Activated T-cell treated with anti-CD3 and anti-CD28 coated beads, Interleukin-2, amount 50 U/mL, for 4 hours (primary cell): ENCODE measurements around the gene GBA2. TPM values are rescaled to one million over a fixed set of nuclear protein-coding genes. Genes with fewer than 3 reads are reported as not detected.

Experiments
- ATAC-seq, 2 donors: fragments of 200-7000 bp; cut with Tn5 transposase; one replicate each; pipeline ENCODE4 v1.10.0; 2021
- DNase-seq: peaks from one replicate; pipeline ENCODE4 v3.0.0-alpha.2; 2020
- H3K27me3 Mint-ChIP-seq: one replicate; pipeline ENCODE4 v1.8.0; 2021; ENCODE audit warnings: low read depth, mixed read lengths
- H3K36me3 Mint-ChIP-seq: one replicate; pipeline ENCODE4 v1.8.0; 2022; ENCODE audit warnings: mixed read lengths; ENCODE audit not compliant: insufficient read depth
- H3K4me1 Mint-ChIP-seq: one replicate; pipeline ENCODE4 v1.8.0; 2021; ENCODE audit warnings: low read depth, mixed read lengths
- H3K4me3 Mint-ChIP-seq: one replicate; pipeline ENCODE4 v1.8.0; 2021; ENCODE audit warnings: mild to moderate bottlenecking, moderate library complexity, mixed read lengths
- H3K9me3 Mint-ChIP-seq: one replicate; pipeline ENCODE4 v1.8.0; 2021; ENCODE audit warnings: mixed read lengths
- total RNA-seq, 3 donors: library from RNA; stranded (reverse); gene quantifications; one replicate each; pipeline ENCODE4 v1.2.1, GENCODE V29; 2021

Gene GBA2
- total RNA-seq, 3 donors from 2014 or later, result 29.9 to 34.8 (median 33.2) TPM

DNA sequence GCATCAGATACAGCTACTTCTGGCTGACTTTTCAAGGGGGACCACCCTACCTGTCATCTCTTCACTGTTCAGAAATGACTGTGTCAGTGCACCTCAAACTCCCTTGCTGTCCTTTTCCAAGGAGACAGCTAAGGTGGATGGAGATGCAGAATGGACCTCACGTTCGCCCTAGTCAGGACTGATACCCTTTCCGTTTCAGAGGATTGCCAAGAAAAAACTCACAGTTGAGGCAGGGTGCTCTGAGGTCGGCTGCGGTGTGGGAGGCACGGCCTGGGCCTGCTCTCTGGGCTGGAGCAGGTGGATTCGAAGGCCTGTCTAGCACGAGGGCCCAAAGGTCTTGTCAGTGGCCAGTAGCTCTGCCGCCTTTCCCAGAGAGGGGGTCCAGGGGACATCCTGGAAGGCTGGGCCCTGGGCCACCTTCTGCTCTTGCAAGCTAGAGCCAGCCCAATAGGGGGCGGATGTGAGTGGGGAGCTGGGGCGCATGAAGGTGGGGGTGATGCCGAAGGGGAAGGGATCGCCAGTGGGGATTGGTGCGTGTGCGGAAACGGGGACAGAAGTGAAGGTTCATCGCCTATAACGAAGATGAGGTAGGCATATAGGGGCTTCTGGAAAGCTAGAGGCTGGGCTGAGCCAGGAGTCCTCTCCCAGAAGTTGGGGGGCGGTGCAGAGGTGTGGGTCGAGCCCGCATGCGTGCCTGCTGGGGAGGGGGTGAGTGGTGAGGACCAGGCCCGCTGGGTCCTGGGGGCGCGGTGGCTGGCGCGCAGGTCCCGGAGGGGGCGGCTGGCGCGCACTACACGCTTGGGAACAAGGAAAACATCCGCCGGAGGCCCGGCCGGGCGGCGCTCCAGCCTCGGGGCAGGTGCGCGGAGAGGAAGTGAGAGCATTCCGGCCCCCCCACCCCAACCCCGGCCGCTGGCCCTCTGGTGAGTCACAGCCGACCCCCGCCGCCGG, 7.5 kb upstream of the GBA2 start:
- Mint-ChIP-seq H3K36me3 (peaks cover 15% of the 10 kb centered on the region), H3K27me3 (no peaks in the 10 kb centered on the region), H3K9me3 (no peaks in the 10 kb centered on the region), H3K4me1 (peaks cover 35% of the 10 kb centered on the region), H3K4me3 (peak overlapping the region; percentile 97)
- DNase-seq (peak; percentile 76), ATAC-seq (peak; percentile 88 to 92)

GRCh38 chr9:35755071-35755470, 6.0 kb upstream of the GBA2 start:
- H3K9me3 Mint-ChIP-seq, result no peaks in the 10 kb centered on the region
- H3K36me3 Mint-ChIP-seq, result peaks cover 18% of the 10 kb centered on the region
- DNase-seq (no peak), ATAC-seq (no peak)
- H3K27me3 Mint-ChIP-seq, result no peaks in the 10 kb centered on the region
- H3K4me1 Mint-ChIP-seq, result peaks cover 38% of the 10 kb centered on the region
- H3K4me3 Mint-ChIP-seq, result peak overlapping the region; percentile 14

DNA sequence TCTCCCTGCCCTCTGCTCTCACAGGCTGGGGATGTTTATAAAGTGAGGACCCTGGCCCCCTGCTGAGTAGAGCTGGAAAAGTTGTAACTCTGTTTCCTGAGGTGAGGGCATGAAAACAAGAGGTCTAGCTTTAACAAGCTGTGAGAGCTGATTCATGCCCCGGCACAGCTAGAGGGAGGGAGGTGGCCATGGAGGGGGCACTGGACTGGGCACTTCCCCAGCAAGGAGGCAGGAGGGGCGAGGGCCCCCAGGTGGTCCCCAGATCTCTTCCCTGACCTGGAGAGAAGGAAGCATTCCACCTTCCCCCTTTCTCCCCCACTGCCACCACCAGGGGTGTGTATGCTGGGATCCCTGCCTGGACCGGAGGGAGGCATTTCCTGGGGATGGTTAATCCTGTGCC, 5.2 kb upstream of the GBA2 start, which contains the start of gene MSMP:
Gene MSMP, minus strand, starts transcription at position 13 of the 400 bp plus-strand sequence. CDS start 147 bp downstream, outside the sequence.
- Mint-ChIP-seq H3K4me3 (peak within 1 kb of the TSS; percentile 14), H3K9me3 (no peaks in the 10 kb centered on the region), H3K27me3 (no peaks in the 10 kb centered on the region), H3K4me1 (peaks cover 37% of the 10 kb centered on the region), H3K36me3 (peaks cover 18% of the 10 kb centered on the region)
- no peak for DNase-seq
- no peak for ATAC-seq

DNA sequence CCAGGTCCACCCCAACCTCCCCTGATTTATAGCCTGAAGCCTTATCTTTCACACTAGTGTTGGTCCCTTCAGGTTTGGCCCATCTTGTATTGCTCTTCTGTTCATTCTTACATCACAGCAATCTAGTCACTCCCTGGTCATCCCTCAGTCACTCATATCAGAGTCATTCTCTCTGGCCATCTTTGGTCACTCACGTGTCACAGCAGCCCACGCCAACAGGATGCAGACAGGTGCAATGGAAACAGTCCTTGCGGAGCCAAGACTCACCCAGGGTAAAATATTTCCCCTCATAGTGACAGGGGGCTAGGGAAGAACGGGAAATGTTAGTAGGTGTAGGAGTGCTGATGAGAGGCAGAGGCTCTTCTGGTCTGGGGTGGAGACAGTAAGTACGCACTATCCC, 4.4 kb upstream of the GBA2 start:
- H3K27me3 Mint-ChIP-seq, result no peaks in the 10 kb centered on the region
- peaks cover 31% of the 10 kb centered on the region for H3K4me1 Mint-ChIP-seq

DNA sequence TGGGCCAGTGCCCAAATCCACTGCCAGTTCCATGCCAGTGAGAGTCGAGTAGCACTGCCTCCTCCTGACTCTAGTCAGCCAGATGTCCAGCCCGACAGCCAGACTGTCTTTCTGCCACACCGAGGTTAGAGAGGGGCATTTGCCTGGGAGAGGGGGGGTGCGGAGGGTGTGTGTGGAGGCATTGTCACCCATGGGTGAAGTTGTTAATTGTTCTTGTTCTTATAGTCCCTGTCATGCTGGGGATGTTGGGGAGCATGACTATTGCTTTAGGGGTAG, 1.2 kb upstream of the GBA2 start:
- DNase-seq (no peak), ATAC-seq (no peak)
- H3K36me3 Mint-ChIP-seq, result peaks cover 23% of the 10 kb centered on the region
- H3K9me3 Mint-ChIP-seq, result no peaks in the 10 kb centered on the region
- peaks cover 39% of the 10 kb centered on the region for H3K4me1 Mint-ChIP-seq
- peak overlapping the region; percentile 93 for H3K4me3 Mint-ChIP-seq
- no peaks in the 10 kb centered on the region for H3K27me3 Mint-ChIP-seq

More for the DNA sequence above, 4.4 kb upstream of the GBA2 start:
- H3K4me3 Mint-ChIP-seq, result no peak overlapping the region
- DNase-seq (no peak), ATAC-seq (no peak)
- H3K9me3 Mint-ChIP-seq, result no peaks in the 10 kb centered on the region
- peaks cover 18% of the 10 kb centered on the region for H3K36me3 Mint-ChIP-seq

GRCh38 chr9:35749515-35750255, 657 bp upstream of the GBA2 start:
- Mint-ChIP-seq H3K9me3 (no peaks in the 10 kb centered on the region), H3K36me3 (peaks cover 23% of the 10 kb centered on the region), H3K4me3 (peak overlapping the region; percentile 93), H3K27me3 (no peaks in the 10 kb centered on the region), H3K4me1 (peaks cover 40% of the 10 kb centered on the region)
- peak; percentile 55 to 57 for ATAC-seq
- DNase-seq, result peak; percentile 26

DNA sequence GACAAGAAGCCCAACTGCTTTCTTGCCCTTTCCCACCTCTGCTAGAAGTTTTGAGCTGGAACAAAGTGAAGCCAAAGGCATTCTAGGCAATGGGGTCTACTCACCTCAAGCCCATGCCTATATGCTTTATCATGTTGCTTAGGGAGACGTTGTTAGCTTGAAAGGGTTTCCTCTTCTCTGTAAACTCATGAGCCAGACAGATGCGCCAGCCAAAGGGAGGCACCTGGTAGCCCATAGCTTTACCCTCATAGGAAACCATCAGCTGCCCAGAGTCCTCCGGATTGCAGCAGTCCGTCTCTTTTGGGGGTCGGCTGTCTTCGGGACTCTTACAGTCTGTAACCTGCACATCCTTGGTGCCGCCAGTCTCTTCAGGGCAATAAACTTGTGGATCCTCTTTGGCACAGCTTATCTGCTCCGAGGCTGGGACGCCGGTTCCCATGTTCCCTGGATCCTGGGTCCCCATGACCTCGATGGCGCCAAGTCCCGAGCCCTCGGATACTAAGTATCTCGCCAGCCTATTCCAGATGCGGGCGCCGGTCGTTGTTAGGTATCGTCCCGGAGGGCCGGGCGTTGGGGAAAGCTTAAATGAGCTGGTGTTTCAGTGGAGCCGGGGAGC, 678 bp downstream of the GBA2 start:
- peaks cover 22% of the 10 kb centered on the region for H3K36me3 Mint-ChIP-seq
- H3K9me3 Mint-ChIP-seq, result no peaks in the 10 kb centered on the region
- peak in 1 of 2 donors; percentile 2 for ATAC-seq
- DNase-seq, result no peak
- H3K4me3 Mint-ChIP-seq, result peak overlapping the region; percentile 90
- H3K4me1 Mint-ChIP-seq, result peaks cover 46% of the 10 kb centered on the region
- H3K27me3 Mint-ChIP-seq, result no peaks in the 10 kb centered on the region

DNA sequence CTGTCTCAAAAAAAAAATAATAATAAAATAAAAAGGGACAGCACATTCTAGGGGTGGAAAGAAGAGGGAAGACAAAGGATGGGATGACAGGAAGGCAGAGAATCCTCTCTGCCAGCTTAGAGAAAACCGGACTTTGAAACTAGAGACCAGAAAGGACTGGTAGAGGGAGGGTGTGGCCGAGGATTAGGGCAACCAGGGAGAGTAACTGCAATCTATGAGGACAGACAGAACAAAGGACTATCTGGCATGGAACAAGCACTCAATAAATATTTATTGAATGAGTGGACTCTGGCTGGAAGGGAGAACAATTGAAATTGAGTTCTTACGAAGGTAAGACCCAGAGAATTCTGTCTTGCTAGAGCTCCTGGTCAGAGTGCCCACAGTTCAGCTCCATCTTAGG, 2.4 kb downstream of the GBA2 start:
- Mint-ChIP-seq H3K4me1 (peaks cover 57% of the 10 kb centered on the region), H3K27me3 (no peaks in the 10 kb centered on the region), H3K36me3 (peaks cover 23% of the 10 kb centered on the region)

DNA sequence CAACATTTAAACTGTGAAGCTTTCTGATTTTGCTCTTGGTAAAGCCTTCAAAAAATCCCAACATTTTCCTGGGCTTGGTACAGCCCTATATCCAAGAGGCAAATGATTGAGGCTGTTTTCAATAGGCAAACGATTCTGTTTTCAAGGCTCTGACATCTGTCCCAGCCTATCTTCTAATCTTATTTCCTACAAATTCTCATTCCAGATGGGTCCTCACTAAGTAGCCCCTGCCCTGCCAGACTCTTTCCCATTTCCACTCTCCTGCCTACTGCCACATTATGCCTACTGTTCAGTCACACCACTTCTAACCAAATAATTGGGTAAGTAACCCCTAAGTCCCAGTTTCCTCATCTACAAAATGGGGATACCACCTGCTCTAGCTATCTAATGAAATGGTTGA, 3.5 kb downstream of the GBA2 start:
- no peak for ATAC-seq
- Mint-ChIP-seq H3K36me3 (peaks cover 20% of the 10 kb centered on the region), H3K27me3 (no peaks in the 10 kb centered on the region), H3K4me3 (peak overlapping the region; percentile 62), H3K4me1 (peaks cover 58% of the 10 kb centered on the region), H3K9me3 (no peaks in the 10 kb centered on the region)
- no peak for DNase-seq

More for the DNA sequence above, 2.4 kb downstream of the GBA2 start:
- ATAC-seq, result no peak
- Mint-ChIP-seq H3K9me3 (no peaks in the 10 kb centered on the region), H3K4me3 (peak overlapping the region; percentile 90)
- DNase-seq, result no peak

- Mint-ChIP-seq H3K27me3 (no peaks in the 10 kb centered on the region), H3K9me3 (no peaks in the 10 kb centered on the region), H3K4me3 (no peak overlapping the region), H3K36me3 (peaks cover 26% of the 10 kb centered on the region), H3K4me1 (peaks cover 49% of the 10 kb centered on the region)
- ATAC-seq (no peak), DNase-seq (no peak)
Measured at GRCh38 chr9:35743880-35744518, 5.0 kb downstream of the GBA2 start.

DNA sequence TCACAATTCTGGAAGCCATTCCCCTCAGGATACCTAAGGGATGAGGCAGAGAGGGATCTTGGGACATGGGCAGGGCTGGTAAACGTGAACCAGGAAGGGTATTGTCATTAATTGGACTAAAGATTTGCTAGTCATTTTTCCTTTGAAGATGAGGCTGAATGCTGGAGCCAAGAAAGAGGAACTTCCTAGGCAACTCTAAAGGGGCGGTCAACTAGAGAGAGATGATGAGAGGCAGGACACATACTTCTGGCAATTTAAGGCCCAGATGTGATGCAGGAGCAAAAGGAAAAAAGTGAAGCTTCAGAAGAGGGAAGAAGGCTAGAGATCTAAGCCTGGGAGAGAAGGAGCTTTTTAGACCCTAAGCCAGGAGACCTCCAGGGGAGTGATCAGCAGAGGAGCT, 5.6 kb downstream of the GBA2 start:
- H3K4me3 Mint-ChIP-seq, result no peak overlapping the region
- H3K27me3 Mint-ChIP-seq, result no peaks in the 10 kb centered on the region
- H3K36me3 Mint-ChIP-seq, result peaks cover 30% of the 10 kb centered on the region
- peaks cover 49% of the 10 kb centered on the region for H3K4me1 Mint-ChIP-seq
- ATAC-seq (no peak), DNase-seq (no peak)
- H3K9me3 Mint-ChIP-seq, result no peaks in the 10 kb centered on the region

DNA sequence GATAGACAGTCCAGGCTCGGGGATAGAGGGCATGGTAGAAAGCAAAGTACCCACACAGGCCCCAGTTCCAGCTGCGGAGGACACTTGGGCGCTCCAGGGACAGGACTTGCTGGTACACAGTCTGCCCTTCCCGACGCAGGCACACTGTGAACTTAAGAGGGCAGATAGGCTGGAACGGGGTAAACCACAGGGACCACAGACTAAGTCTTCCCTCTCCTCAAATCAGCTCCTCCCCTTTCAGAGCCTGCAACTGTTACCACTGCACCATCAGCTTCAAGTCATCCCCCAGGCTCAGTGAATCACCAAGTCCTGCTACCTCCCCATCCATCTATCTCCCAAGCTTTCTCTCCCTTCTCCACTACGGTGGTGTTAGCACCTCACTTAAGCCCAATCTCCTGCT, 7.3 kb downstream of the GBA2 start:
- Mint-ChIP-seq H3K27me3 (no peaks in the 10 kb centered on the region), H3K4me3 (no peak overlapping the region), H3K36me3 (peaks cover 36% of the 10 kb centered on the region), H3K4me1 (peaks cover 31% of the 10 kb centered on the region), H3K9me3 (no peaks in the 10 kb centered on the region)
- peak; percentile 32 to 41 for ATAC-seq
- no peak for DNase-seq

DNA sequence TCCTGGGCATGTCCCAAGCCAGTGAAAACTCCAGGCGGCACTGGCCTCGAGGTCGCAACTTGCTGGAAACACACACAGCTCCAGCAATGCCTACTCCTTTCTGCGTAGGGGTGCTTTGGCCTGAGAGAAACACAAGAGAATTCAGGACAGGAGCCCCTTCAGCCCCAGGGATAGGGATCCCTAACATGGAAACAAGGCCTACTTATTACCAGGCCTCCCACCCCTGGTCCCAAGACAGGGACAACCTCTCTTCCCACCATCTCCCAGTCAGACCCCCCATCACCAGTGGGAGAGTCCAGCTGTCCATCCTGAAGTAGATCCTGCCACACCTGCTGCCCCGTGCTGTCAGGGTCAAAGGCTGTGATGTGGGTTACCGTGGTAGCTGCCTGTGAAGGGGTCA, 8.8 kb downstream of the GBA2 start:
- no peaks in the 10 kb centered on the region for H3K27me3 Mint-ChIP-seq
- ATAC-seq, result no peak
- no peak for DNase-seq
- no peaks in the 10 kb centered on the region for H3K9me3 Mint-ChIP-seq
- peaks cover 39% of the 10 kb centered on the region for H3K36me3 Mint-ChIP-seq
- no peak overlapping the region for H3K4me3 Mint-ChIP-seq
- H3K4me1 Mint-ChIP-seq, result peaks cover 24% of the 10 kb centered on the region

DNA sequence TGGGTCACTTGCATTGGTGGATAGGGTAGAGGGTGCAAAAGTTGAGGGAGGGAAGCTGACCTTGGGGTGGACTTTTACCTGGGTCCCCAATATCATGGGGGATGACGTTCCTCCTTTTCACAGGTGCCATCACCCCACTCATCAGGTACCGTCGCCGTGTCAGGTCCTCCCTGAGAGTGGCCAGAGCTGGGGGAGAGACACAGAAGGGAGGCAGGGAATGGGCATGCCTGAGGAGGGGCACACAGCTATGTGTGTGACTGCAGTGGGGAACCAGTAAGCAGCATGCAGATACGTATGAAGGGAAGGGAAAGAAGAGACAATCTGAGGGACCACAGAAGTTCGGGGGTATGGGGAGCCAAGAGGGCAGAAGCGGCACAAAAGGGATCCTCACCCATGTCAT, 10.1 kb downstream of the GBA2 start:
- Mint-ChIP-seq H3K36me3 (peaks cover 43% of the 10 kb centered on the region), H3K27me3 (no peaks in the 10 kb centered on the region), H3K4me1 (peaks cover 25% of the 10 kb centered on the region), H3K9me3 (no peaks in the 10 kb centered on the region), H3K4me3 (no peak overlapping the region)
- ATAC-seq (no peak), DNase-seq (no peak)
